HG02870 (cell line): ENCODE data around the gene BCAS3.

Experiments
- ATAC-seq: cut with Tn5 transposase; IDR thresholded peaks from one replicate; pipeline ENCODE4 v1.9.1; 2021; ENCODE audit warnings: mild to moderate bottlenecking, moderate library complexity; ENCODE audit not compliant: unreplicated experiment

The BCAS3 gene

DNA sequence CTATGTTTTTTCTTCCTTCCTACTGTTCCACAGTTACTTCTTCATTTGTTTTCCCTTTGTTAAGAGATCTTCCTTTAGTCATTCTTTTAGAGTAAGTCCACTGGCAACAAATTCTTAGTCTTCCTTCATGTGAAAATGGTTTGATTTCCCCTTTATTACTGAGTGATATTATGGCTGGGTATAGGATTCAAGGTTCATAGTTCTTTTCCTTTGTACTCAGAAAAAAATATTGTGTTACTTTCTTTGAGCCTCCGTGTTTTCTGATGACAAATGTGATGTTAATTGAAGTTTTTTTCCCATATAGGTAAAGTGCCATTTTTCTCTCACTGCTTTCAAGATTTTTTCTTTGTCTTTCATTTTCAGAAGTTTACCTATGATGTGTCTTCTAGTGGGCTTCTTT is 438.9 kb downstream of the BCAS3 start:
- ATAC-seq, result no peak

DNA sequence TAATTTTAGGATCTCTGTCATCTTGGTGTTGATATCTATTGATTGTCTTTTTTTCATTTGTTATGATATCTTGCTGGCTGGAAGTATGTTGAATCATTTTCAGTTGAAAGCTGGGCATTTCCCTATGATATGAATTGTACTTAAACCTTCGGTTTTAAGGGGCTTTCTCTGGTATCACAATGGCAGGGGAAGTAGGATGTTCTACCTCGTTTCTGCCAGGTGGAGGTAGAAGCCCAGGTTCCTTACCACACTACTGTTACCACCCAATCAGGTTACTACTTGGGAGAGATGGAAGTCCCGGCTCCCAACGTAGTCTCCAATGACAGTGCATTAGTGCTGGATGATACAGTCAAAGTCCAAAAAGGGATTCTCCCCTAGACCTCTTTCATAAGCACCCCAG is 440.3 kb downstream of the BCAS3 start:
- ATAC-seq, result no peak

DNA sequence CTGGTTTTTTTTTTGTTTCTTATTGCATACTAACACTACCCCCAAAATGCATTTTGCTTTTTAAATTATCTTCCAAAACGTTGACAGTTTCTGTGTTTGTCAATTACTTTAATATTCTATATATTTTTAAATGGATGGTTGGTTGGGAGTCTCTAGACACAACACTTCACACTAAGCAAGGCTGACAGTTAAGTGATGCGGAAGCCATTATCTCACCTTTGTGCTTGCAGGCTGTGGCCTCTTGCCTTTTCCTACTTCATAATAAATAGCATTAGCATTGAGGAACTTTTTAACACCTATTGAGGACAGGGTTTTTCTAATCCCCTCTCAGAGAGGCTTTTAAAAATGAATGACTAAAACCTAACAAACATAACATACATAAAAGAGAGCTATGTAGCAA is 441.2 kb downstream of the BCAS3 start:
- no peak for ATAC-seq

DNA sequence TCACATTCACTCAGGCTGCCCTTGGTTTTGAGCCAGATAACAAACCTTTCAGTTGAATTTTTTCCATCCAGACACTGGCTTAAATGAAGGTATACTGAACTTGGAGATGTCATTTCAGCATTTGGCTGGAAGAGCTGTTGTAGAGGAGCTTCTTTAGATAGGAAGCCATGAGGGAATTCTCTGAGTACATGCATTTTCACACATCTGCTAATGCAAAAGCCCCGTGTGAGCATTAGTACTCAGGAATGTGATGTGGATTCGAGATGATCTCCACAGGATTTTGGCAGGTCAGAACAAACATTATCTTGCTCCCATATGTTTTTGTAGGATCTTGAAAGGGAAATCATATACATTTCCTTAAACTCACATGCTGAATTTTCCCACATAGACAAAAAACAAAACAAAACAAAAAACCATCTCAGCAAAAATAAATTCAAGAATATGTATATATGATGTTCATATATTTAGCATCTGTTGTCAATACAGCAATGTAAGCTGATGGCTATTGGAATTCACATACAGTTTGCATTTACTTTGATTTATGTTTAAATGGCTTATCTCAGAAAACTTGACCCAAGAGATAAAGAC is 444.8 kb downstream of the BCAS3 start:
- ATAC-seq, result no peak

DNA sequence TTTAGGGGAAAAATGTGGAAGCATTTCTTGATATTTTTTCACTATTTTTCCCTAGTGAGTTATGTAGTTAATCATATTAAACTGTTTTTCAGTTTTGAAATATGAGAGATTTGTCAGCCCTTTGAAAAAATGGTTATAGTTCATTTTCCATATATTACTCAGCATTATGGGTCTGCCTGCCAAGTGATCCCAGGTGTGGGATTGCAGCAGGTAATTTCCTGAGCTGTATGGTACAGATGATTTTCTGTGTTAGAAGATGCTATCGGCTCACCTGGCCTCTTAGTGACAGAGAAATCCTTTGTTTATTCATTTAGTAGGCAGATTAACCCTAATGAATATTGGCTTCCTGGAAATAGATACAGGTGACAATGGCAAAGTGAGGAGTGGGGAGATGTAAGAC is 446.9 kb downstream of the BCAS3 start:
- ATAC-seq, result no peak

DNA sequence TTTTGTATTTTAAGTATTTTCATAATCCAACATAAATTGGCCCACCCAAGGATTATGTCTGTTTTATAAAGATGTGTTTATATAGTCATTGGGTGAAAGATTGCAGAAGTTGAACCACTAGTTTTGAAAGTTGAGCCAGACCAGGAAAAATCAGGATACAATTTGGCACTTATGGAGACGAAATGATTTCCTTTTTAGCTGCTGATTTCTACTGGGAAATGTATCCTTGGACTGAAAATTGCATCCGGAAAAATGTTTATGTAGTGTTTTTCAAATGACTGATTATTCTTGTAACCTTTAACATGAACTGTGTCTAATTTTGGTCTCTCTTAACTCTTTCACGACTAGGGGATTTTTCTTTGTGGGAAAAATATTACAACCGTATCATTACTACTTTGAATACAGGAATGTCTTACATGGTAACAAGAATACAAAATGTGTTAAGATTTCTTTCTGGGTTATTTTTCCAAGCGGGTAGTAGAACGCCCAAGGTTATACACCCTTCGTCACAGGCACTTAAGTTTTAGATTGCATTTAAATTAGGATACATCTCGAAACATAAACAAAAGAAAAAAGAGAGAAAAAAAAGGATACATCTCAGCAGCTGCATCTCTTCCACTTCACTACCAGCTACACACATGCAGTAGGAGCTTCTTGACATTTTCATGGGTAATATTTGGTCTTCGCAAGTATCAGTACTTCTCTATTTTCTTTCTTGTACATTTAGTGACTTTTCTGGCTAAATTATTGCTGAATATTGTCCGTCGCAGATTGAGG is 449.0 kb downstream of the BCAS3 start:
- ATAC-seq, result no peak

DNA sequence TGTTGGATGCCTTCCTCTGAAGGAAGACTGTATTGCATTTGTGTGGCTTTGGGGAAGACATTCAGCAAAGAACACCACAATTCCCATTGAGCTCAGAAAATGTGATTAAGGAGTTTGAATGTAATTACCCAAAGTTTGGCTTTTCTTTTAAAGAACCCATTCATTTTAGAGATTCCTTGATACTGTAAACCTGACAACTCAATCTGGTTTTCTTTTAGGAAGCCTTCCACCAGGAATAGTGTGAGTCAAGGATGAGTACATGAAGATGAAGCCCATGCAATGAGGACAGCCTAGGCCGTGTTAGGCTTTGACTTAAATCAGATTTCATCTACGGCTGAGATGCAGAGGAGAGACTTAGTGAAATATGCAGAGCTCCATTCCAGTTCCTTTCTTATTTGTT is 450.3 kb downstream of the BCAS3 start:
- ATAC-seq, result no peak

DNA sequence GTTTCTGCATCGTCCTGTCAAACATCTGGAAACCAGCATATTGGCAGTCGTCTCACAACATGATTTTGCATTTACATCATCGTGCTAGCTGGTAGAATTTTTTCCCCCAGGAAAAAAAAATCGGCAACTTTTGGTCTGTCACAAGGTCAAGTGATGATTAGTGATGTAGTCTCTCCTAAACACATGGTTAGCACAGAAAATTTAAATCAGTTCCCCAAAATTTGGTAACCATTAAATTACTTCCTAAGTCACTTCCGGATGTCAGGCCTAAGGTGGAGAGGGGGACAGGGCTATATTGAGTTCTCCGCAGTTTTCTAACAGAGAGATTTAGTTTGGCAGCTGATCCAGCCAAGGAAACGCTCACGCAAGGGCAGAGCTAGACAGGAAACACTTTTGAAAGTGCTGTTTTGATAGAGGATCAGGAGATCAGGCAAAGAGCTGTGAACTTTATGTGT is 451.0 kb downstream of the BCAS3 start:
- ATAC-seq, result no peak

DNA sequence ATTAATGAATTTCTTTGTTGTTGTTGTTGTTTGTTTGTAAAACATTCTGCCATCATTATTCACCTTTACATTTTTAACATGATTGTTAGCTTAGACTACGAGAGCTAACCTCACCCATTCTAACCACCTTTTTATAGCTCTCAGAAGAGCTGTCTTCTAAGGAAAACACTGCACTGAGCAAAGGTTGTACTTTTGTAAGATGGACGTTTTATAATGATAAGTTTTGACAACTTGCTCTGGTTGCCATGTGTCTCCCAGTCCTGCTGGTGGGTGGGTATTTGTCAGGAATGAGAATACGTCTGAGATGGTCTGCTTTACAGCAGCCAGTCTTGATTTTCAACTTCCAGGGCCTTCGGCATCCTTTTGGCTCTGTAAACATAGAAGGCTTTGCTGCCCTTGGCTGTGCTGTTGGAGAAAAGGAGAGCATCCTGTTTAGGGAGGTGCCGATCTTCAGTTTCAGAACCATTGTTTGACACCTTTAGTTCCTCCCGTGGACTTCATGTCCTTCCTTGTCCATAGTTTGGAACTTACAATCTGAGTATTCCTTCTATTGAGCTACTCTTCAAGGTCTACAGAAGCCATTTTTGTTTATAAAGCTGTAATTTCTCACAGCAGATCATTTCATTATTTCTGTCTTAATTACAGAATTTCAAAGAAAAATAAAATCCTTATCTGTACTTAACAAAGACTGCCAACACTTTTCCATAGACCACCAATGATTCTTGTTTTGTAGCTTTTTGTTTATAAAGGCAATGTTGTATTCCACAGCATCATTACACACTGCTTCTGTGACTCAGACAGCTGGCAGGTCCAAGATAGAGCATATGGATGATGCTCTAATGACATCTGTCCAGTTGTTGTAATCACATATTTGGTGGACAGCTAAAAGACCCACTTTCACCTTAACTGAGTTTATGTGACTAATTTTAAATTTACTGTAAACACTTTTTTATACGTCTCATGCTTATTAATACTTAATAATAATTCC is 451.9 kb downstream of the BCAS3 start:
- ATAC-seq, result no peak

DNA sequence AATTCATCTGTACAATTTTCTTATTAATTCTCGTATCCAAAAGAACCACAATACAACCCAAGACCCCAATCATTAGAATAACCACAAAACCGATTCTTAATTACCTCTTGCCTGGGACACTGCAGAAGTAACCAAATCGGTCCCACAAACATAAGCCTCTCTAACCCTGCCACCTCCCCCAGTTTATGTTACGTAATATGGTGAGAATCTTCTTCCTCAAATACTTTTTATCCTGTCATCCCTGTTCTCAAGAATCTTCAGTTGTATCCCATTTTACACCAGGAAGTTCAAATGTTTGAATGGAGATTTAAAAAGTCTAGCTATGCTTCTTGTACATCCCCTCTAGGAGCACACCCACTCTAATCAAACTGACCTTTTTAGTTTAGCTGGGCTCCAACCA is 452.7 kb downstream of the BCAS3 start:
- ATAC-seq, result no peak

DNA sequence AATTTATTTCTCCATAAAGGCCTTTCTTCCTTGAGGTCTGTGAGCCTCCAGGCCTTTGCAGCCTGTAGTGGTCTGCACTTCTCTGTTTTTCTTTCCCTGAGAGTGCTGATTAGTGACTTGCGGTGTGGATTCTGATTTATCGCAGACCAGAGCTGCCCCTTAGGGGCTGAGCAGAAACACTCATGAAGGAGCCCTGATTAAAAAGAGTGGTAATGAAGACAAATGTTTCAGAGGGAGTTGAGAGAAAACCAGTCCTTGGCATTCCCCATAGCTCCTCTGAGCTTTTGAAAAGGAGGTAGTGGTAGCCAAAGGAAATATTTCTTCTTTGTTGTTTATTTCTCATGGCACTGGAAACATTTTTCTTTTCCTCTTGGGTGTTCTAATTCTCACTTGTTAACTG is 453.9 kb downstream of the BCAS3 start:
- no peak for ATAC-seq

DNA sequence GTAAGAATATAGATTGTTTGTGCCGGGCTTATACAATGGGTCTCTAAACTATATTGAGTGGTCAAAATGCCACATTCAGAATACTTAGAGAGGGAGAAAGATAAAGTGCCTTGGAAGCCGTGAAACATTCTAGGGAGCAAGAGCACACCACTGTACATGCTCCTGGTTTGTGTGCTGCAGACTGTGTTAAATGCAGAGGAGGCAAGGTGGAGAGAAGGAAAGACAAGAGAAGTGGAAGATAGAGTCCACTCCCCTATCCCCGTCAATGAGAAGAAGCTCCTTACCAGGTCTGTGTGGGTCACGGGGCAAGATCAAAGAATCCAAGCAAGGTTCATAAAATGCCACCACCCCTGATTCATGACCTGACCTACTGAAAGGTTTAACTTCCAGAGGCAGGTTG is 454.9 kb downstream of the BCAS3 start:
- no peak for ATAC-seq

DNA sequence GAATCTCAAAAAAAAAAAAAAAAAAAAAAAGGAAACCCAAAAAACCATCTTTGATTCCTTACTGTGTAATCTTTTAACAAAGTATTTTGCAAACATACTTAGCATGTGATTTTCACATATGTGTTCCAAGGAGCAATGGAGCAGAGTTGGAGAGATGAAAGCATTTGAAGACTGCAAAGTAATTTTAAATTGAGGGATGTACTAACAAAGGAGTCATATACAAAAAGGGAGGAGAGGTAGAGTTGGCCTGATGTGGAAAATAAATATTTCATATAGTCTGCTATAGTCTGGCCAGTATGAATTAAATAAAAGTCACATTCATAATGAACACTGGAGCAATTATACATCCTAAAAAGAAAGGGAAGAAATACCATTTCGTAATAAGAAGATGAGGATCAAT is 456.2 kb downstream of the BCAS3 start:
- ATAC-seq, result no peak

DNA sequence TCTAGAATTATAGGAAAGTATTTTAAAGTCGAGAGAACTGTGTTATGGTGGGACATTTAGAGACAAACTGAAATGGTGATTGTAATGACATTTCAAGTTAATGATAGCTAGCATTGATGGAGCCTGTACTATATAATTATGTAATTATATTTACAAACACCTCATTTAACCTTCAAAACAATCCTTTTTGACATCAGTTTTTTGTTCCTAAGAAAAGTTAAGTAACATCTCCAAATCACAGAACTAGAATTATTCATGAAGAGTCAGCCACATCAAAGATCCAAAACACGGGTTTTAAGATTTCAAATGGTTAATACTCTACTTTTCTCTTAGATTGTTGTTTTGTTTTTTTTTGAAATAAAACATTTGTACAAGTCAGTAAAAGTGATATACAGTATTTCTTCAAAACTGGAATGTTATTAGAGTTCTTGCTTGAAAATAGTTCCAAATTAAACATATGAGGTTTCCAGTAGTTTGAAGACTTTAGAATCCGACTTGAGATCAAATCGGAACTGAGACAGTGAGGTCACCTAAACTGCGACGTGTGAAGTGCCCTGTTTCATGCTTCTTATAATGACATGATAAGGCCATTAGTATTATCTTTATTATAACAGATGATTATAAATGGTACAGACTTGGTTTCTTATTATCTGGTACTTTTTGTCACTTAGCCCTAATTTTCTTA is 457.0 kb downstream of the BCAS3 start:
- no peak for ATAC-seq

DNA sequence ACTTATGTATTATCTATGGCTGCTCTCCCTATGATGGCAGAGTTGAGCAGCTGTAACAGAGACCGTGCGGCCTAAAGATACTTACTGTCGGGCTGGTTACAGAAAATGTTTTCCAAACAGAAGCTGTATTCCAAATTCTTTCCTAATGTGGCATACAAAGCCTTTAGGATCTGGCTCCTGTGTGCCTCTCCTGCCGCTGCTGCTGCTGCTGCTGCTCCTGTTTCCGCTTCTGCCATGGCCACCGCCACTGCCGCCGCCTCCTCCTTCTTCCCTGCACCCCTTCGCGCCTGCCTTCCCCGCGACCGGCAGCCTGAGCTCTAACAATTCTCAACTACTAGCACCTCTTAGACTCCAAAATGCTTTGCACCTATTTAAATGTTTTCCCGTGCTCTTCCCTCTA is 458.1 kb downstream of the BCAS3 start:
- no peak for ATAC-seq

DNA sequence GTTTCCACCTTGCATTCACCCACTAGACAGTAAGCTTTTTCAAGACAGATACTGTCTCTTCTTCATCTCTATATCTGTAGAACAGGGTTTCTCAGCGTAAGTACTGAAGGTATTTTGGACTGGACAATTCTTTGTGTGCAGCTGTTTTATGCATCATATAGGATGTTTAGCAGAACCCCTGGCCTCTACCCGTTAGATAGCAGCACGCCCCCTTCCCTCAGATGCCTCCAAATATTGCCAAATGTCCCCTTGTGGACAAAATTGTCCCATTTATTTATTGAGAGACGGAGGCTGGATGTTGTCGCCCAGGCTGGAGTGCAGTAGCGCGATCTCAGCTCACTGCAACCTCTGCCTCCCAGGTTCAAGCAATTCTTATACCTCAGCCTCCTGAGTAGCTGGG is 458.6 kb downstream of the BCAS3 start:
- no peak for ATAC-seq

DNA sequence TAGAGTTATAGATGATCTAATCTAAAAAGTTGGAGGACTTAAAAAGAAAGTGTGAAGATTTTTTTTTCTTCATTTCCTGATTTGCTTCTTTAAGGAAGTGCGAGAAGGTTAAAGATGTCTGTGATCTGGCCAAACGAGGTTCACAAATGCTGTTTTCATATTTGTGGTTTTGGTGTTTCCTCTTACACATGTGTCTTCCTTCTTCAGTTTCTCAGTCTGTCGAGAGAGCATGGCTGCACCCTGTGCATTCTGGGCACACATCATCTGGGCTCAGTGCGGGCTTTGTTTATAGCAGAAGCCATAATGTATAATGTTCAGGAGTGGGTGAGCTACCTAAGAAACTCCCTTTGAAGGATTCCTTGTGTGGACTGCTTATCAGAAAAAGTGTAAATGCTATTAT is 461.6 kb downstream of the BCAS3 start:
- no peak for ATAC-seq

DNA sequence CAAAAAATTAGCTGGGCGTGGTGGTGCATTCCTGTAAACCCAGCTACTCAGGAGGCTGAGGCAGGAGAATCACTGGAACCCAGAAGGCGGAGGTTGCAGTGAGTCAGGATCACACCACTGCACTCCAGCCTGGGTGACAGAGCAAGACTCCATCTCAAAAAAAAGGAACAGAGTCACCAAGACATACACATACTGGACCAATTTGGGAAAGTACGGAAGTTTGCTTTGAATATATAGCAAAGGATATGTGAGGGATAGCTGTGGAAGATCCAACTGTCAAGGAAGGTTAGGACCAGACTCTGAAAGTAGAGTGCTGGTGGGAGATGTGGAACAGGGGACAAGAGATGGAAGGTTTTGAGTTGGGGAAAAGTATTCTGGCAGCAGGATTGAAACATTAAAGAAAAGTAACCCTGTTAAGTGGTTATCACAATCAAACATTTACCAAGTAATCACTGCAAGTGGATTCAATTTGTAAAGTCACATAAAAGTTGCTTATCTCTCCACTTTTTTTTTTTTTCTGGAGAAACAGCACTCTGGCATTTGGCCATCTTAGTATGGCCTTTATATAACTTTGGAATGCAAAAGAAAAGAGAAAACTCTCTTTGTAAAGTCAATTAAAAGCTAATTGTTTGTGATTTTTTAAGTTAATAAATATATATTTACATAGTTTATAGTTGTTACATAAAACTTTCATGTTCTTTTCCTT is 462.6 kb downstream of the BCAS3 start:
- no peak for ATAC-seq

DNA sequence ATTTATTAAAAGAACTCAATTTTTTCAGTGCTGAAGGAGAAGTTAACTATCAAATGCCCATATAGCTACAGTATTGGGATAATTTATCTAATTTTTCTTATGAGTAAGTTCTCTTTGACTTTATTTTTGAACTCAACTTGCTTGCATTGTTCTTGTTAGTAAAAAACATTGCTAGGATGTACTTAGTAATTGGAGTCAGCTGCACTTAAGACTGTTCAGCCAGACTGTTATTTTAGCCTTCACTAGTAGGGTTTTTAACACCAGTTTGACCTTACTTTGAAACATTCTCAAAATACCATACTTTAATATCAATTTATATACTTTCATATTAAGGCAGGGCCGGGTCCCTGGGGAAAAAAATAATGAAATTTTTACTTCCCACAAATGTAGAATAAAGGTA is 465.4 kb downstream of the BCAS3 start:
- no peak for ATAC-seq

DNA sequence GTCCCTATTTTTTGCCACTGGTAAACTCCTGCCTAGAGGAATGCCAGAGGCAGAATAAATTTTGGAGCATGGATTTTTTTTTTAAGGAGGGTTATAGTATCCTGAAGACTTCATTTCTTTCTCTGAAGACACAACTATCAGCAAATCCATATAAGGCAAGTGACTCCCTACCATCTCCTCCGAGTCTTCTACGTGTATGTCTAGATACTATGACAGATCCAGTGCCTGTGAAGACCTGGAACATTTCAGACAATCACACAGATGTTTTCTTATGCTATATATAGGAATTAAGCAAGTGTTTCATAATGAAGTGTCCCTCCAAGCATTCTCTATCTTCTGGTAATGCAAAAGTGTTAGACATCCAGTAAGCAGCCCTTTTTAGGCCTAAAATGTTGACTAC is 466.5 kb downstream of the BCAS3 start:
- no peak for ATAC-seq
